ENCODE results near the gene CNTN4. TPM values are rescaled to one million over a fixed set of nuclear protein-coding genes. Genes with fewer than 3 reads are reported as not detected.

Gene CNTN4
- polyA plus RNA-seq, 1 donor (not counting 4 experiments of a cell fraction or from before 2014, with no cell fraction given), result not detected

DNA sequence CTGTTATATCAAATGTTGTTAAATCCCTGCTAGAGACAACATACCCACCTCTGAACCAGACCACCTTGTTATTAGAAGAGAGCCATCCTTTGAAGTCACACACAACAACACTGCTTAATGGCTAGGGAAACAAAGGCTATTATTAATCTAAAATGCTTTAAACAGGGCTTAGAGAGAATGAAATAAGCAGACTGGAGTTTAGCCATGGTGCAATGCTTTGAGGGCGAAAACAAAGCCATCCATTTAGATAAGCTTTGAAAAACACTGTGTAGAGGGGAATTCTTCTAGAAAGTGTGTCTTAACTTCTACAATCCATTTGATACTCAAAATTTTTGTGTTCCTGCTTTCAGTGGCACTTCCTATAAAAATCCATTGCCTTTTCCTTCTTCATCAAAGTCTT, 862.9 kb downstream of the CNTN4 start:
- Histone ChIP-seq H3K36me3 (ENCODE audit: control insufficient read depth in 2 of 2, extremely low read depth in 1 of 2, insufficient read depth in 2 of 2, low read length in 2 of 2) (no peaks in the 10 kb centered on the region), H3K4me3 (ENCODE audit: control insufficient read depth in 2 of 3, extremely low read depth in 1 of 3, insufficient read depth in 2 of 3, low read depth in 1 of 3, low read length in 3 of 3) (no peak overlapping the region), H4K20me1 (ENCODE audit: control insufficient read depth, extremely low read depth, insufficient read depth, low read length) (no peaks in the 10 kb centered on the region), H3K79me2 (ENCODE audit: control insufficient read depth, insufficient read depth, low read length) (no peaks in the 10 kb centered on the region), H3K4me2 (ENCODE audit: control insufficient read depth, extremely low read depth, insufficient read depth, low read depth, low read length) (no peak overlapping the region), H2AFZ (ENCODE audit: control insufficient read depth, low read length) (no peak overlapping the region), H3K27me3 (ENCODE audit: control insufficient read depth, extremely low read depth, insufficient read depth, low read length) (no peaks in the 10 kb centered on the region), H3K4me1 (ENCODE audit: control insufficient read depth, extremely low read depth, insufficient read depth, low read length) (no peaks in the 10 kb centered on the region), H3K9me3 (ENCODE audit: control insufficient read depth, low read depth, low read length) (no peaks in the 10 kb centered on the region), H3K27ac (ENCODE audit: control insufficient read depth, insufficient read depth, low read length) (no peak overlapping the region), H3K9me1 (ENCODE audit: control insufficient read depth, extremely low read depth, insufficient read depth, low read length) (no peaks in the 10 kb centered on the region), H3K9ac (ENCODE audit: control insufficient read depth, extremely low read depth, insufficient read depth, low read length) (no peak overlapping the region)
- dilution Hi-C loops (cut with MboI; ENCODE audit: extremely low pct_ligation_motif_present, low sequenced_read_pairs), result no loop called here
- DNase-seq (ENCODE audit: low read depth, low spot score), result no peak
- TF ChIP-seq EZH2 (IDR thresholded peaks at IDR 0.05; ENCODE audit: low read length), result no peak
- TF ChIP-seq, protein P1, sequence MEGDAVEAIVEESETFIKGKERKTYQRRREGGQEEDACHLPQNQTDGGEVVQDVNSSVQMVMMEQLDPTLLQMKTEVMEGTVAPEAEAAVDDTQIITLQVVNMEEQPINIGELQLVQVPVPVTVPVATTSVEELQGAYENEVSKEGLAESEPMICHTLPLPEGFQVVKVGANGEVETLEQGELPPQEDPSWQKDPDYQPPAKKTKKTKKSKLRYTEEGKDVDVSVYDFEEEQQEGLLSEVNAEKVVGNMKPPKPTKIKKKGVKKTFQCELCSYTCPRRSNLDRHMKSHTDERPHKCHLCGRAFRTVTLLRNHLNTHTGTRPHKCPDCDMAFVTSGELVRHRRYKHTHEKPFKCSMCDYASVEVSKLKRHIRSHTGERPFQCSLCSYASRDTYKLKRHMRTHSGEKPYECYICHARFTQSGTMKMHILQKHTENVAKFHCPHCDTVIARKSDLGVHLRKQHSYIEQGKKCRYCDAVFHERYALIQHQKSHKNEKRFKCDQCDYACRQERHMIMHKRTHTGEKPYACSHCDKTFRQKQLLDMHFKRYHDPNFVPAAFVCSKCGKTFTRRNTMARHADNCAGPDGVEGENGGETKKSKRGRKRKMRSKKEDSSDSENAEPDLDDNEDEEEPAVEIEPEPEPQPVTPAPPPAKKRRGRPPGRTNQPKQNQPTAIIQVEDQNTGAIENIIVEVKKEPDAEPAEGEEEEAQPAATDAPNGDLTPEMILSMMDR (optimal IDR thresholded peaks at IDR 0.05 in 1 of 3, IDR thresholded peaks at IDR 0.05 in 1 of 3, conservative IDR thresholded peaks at IDR 0.05 in 1 of 3; ENCODE audit: extremely low read depth in 1 of 3, insufficient read depth in 2 of 3, low read length in 3 of 3), result no peak
- FAIRE-seq, result no peak

DNA sequence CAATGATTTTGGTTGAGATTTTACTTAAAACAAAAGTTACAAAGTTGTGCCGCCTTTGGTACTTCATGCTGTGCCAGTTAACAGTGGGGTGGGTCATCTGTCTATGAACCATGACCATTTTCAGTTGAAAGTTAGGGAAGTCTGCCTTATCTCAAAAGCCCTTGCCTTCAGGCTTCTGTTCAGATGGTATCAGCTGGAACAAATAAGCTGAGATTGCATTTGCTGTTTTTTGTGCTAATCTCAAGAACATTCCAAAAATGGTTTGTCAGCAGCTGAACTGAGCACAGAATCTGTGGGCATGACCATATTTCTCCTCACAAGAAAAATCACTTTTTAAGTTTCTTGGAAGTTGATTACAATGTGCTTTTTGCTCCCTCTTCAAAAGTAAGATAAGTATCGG, 869.2 kb downstream of the CNTN4 start:
- Histone ChIP-seq H3K9me1 (ENCODE audit: control insufficient read depth, extremely low read depth, insufficient read depth, low read length) (no peaks in the 10 kb centered on the region), H3K4me3 (ENCODE audit: control insufficient read depth in 2 of 3, extremely low read depth in 1 of 3, insufficient read depth in 2 of 3, low read depth in 1 of 3, low read length in 3 of 3) (no peak overlapping the region), H3K27ac (ENCODE audit: control insufficient read depth, insufficient read depth, low read length) (no peak overlapping the region), H3K9ac (ENCODE audit: control insufficient read depth, extremely low read depth, insufficient read depth, low read length) (no peak overlapping the region), H2AFZ (ENCODE audit: control insufficient read depth, low read length) (no peak overlapping the region), H4K20me1 (ENCODE audit: control insufficient read depth, extremely low read depth, insufficient read depth, low read length) (no peaks in the 10 kb centered on the region), H3K36me3 (ENCODE audit: control insufficient read depth in 2 of 2, extremely low read depth in 1 of 2, insufficient read depth in 2 of 2, low read length in 2 of 2) (no peaks in the 10 kb centered on the region), H3K27me3 (ENCODE audit: control insufficient read depth, extremely low read depth, insufficient read depth, low read length) (no peaks in the 10 kb centered on the region), H3K9me3 (ENCODE audit: control insufficient read depth, low read depth, low read length) (no peaks in the 10 kb centered on the region), H3K79me2 (ENCODE audit: control insufficient read depth, insufficient read depth, low read length) (no peaks in the 10 kb centered on the region), H3K4me1 (ENCODE audit: control insufficient read depth, extremely low read depth, insufficient read depth, low read length) (no peaks in the 10 kb centered on the region), H3K4me2 (ENCODE audit: control insufficient read depth, extremely low read depth, insufficient read depth, low read depth, low read length) (no peak overlapping the region)
- DNase-seq (ENCODE audit: low read depth, low spot score), result no peak
- dilution Hi-C loops (cut with MboI; ENCODE audit: extremely low pct_ligation_motif_present, low sequenced_read_pairs), result no loop called here
- FAIRE-seq, result no peak
- TF ChIP-seq, protein P1 (optimal IDR thresholded peaks at IDR 0.05 in 1 of 3, IDR thresholded peaks at IDR 0.05 in 1 of 3, conservative IDR thresholded peaks at IDR 0.05 in 1 of 3; ENCODE audit: extremely low read depth in 1 of 3, insufficient read depth in 2 of 3, low read length in 3 of 3), result no peak

Data from keratinocyte (primary cell).